Pancreas (tissue), 10 donors: Measurements from ENCODE around the gene CHSY1. TPM values are rescaled to one million over a fixed set of nuclear protein-coding genes. Genes with fewer than 3 reads are reported as not detected.
"Not testable (repeated sequence)": the region's sequence is repeated elsewhere in the genome, so short reads cannot be mapped to it uniquely, and the experiment has no call there.

Source experiments
- ATAC-seq, 4 donors: fragments of 200-7000 bp; cut with Tn5 transposase; one replicate each; pipeline versions ENCODE4 v1.8.0 to v1.9.1; 2020; ENCODE audit warnings: mild to moderate bottlenecking in 4 of 4, moderate library complexity in 4 of 4
- DNase-seq, 6 donors: peaks; one replicate each; pipeline ENCODE4 v3.0.0-alpha.2; 2020
- FAIRE-seq: peaks from 2 replicates; lab custom pipeline; 2012; peaks lifted over from hg19 to GRCh38; lab: Jason Lieb, UNC
- H3K27ac ChIP-seq, 4 donors: fragments of 200-600 bp; sonication (generic); 1 replicate in 3 of 4; 2 replicates in 1 of 4; pipeline versions ENCODE4 v1.5.0 to v1.8.0; 2020
- H3K27me3 ChIP-seq, 4 donors: fragments of 200-600 bp; one replicate each; pipeline ENCODE4 v1.8.0; 2021
- H3K36me3 ChIP-seq, 3 donors: fragments of 200-600 bp; sonication (generic) in 1 of 3; one replicate each; pipeline versions ENCODE4 v1.5.0 to v1.8.0; 2020 to 2021
- H3K4me1 ChIP-seq, 3 donors: fragments of 200-600 bp; one replicate each; pipeline ENCODE4 v1.8.0; 2021
- H3K4me3 ChIP-seq, 4 donors: fragments of 200-600 bp; sonication (generic) in 2 of 4; one replicate each; pipeline versions ENCODE4 v1.5.0 to v1.8.0; 2020 to 2021
- H3K9me3 ChIP-seq, 4 donors: fragments of 200-600 bp; one replicate each; pipeline ENCODE4 v1.8.0; 2021
- CTCF ChIP-seq, 4 donors: fragments of 200-600 bp; sonication (generic) in 3 of 4; IDR thresholded peaks; one replicate each; pipeline versions ENCODE4 v1.5.0 to v1.8.0; 2021; ENCODE audit warnings: antibody characterized with exemption in 4 of 4
- WGBS, 2 donors: extraction: QIAGEN DNeasy Blood & Tissue Kit; methylation state at CpG; one replicate each; pipeline ENCODE4 v1.1.7; 2013; 5-methylcytosine and 5-hydroxymethylcytosine counted together
- intact Hi-C, 3 donors: fragments of 100-400 bp; cut with DNase I; formaldehyde crosslinking; loops; one replicate each; pipeline versions ENCODE4 v1.11.1 to v1.14.2; 2022
- polyA plus RNA-seq, 2 donors: library from polyadenylated mRNA; stranded (reverse); fragments of 200-250 nt; gene quantifications; one replicate each; pipeline ENCODE4 v1.2.3, GENCODE V29; 2013
- total RNA-seq, 6 donors: library from RNA; stranded (reverse); fragmentation: NEBNext Ultra II Directional in 4 of 6; extraction: Animal tissue kit (Norgen Biotek cat#: 25700) in 4 of 6; gene quantifications; one replicate each; pipeline versions ENCODE4 v1.2.1 to v1.2.4, GENCODE V29; 2021 to 2023
- donor health status: healthy with polysubstance abuse.
- donor health status: DM: no; HTN: no; CAD: no; lungs with moderate emphysema.
- donor health status: DM: no; HTN: no; CAD: no.
- donor health status: control.
- donor health status: control.
- donor health status: Bipolar disorder and iron deficiency.
- donor health status: DM: yes; HTN: yes; CAD: no.
- donor health status: DM: no; HTN: no; CAD: no.
- donor health status: DM: no; HTN: no; CAD: no.
- donor health status: DM: yes; HTN: yes; CAD: no.

Gene CHSY1
- total and polyA plus RNA-seq, 8 donors, result 3.4 to 11.2 (median 5.5) TPM

- TF ChIP-seq CTCF (IDR thresholded peaks at IDR 0.05), result no peak
- Histone ChIP-seq H3K4me3 (no peak overlapping the region), H3K9me3 (no peaks in the 10 kb centered on the region), H3K36me3 (no peaks in the 10 kb centered on the region), H3K27me3 (no peaks in the 10 kb centered on the region), H3K4me1 (no peaks in the 10 kb centered on the region), H3K27ac (peak overlapping the region in 2 of 4 donors; percentile 24 to 34)
- intact Hi-C loops, result no loop called here
- peak in 1 of 6 donors; percentile 25 for DNase-seq
- no peak for FAIRE-seq
- 79 to 81% methylated on average over 11 of the region's 11 CpGs for WGBS, 2 donors
- ATAC-seq, result peak in 2 of 4 donors; percentile 9 to 36
Measured at GRCh38 chr15:101126618-101127505, 125.0 kb downstream of the CHSY1 start.

- H3K9me3 ChIP-seq, H3K27me3 ChIP-seq, H3K36me3 ChIP-seq, H3K4me3 ChIP-seq, H3K27ac ChIP-seq, ATAC-seq, H3K4me1 ChIP-seq, intact Hi-C loops, FAIRE-seq: not testable (repeated sequence)
- peak in 1 of 6 donors; percentile 21 for DNase-seq
- WGBS, 2 donors, result 80 to 86% methylated on average over 13 of the region's 13 CpGs
Measured at GRCh38 chr15:101125881-101126428, 125.9 kb downstream of the CHSY1 start.

Other genes starting within 250 kb of the CHSY1 start
- 10 to 100 TPM; 26.6 to 50.4 (median 36.1) TPM for gene SELENOS, start 25.4 kb upstream of the CHSY1 start, total RNA-seq
- gene SELENOS, start 25.4 kb upstream of the CHSY1 start, polyA plus RNA-seq, result 10 to 100 TPM; 50.3 to 72.7 TPM
- gene SNRPA1, start 43.2 kb upstream of the CHSY1 start, total RNA-seq, result 10 to 100 TPM; 16.7 to 25.4 (median 22.5) TPM
- 10 to 100 TPM; 27.2 to 37.2 TPM for gene SNRPA1, start 43.2 kb upstream of the CHSY1 start, polyA plus RNA-seq
- 1 to 10 TPM; 1.3 to 4.5 (median 3.2) TPM for gene PCSK6, start 237.7 kb upstream of the CHSY1 start, total RNA-seq
- 1 to 10 TPM in 1 of 2 donors, under 1 TPM in 1; 0.87 to 1.8 TPM for gene PCSK6, start 237.7 kb upstream of the CHSY1 start, polyA plus RNA-seq